Measurements from ENCODE around the gene SLC24A3. TPM values are rescaled to one million over a fixed set of nuclear protein-coding genes. Genes with fewer than 3 reads are reported as not detected.

The SLC24A3 gene
- total and polyA plus RNA-seq, 2 of the 13 experiments (the other 11 are each of a cell fraction or from before 2014, with no cell fraction given), result not detected

DNA sequence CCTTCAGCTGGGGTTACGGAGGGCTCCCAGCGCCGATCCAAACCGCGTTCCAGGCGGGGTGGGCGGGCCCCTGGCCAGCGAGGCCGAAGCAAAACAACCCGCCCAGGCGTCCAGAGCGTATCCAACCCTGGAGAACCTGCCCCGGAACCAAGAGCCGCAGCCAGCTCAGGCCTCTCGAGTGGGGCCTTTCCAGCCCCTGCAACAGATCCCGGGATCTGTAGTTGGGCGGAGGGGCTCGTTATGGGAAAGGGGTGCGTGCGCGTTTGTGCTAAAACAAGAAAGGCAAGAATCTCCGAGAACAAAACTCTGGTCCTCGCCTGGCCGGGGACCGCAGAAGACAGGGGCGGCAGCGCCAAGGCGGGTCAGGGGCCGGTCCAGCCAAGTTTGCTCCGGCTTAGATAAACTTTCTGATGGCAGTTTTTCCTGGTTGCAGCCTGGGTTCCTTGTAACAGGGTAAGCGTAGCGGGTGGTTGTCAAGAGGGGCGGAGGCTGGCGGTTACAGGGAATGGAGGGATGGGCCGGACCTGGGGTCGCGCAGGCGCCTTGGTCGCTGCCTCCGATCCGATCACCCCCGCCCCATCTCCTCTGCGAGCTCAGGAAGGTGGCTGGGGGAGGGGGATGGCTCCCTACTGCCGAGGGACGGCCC is 545.2 kb downstream of the SLC24A3 start (continued):
- TF ChIP-seq HOXA9 (CRISPR knock-in tag; IDR thresholded peaks at IDR 0.05; ENCODE audit: borderline replicate concordance) (no peak), ZMYM2 (CRISPR knock-in tag; IDR thresholded peaks at IDR 0.05) (no peak), GFI1 (CRISPR knock-in tag; IDR thresholded peaks at IDR 0.05; ENCODE audit: borderline replicate concordance) (no peak), ZNF619 (CRISPR knock-in tag; IDR thresholded peaks at IDR 0.05) (no peak), ZNF775 (CRISPR knock-in tag; IDR thresholded peaks at IDR 0.05; ENCODE audit: borderline replicate concordance) (no peak), CTCF (CRISPR knock-in tag; IDR thresholded peaks at IDR 0.05) (peak; percentile 20; the same call in 1 of the 2 replicates), ZZZ3 (CRISPR knock-in tag; IDR thresholded peaks at IDR 0.05; ENCODE audit: borderline replicate concordance) (no peak), BHLHE40 (IDR thresholded peaks at IDR 0.05; ENCODE audit: low read length) (no peak), NFE2L1 (CRISPR knock-in tag; IDR thresholded peaks at IDR 0.05; ENCODE audit: borderline replicate concordance) (no peak; the same call in 1 of the 2 replicates), MEIS1 (CRISPR knock-in tag; IDR thresholded peaks at IDR 0.05; ENCODE audit: borderline replicate concordance) (no peak), ZNF784 (CRISPR knock-in tag; IDR thresholded peaks at IDR 0.05; ENCODE audit: borderline replicate concordance) (no peak), CERS6 (CRISPR knock-in tag; IDR thresholded peaks at IDR 0.05) (no peak), CREB1 (IDR thresholded peaks at IDR 0.05) (no peak), CREB1 (CRISPR knock-in tag; IDR thresholded peaks at IDR 0.05) (no peak), KLF16 (CRISPR knock-in tag; IDR thresholded peaks at IDR 0.05) (peak in 1 of 2 experiments; percentile 64; a peak in 2 of 4 replicates), ARNT2 (CRISPR knock-in tag; IDR thresholded peaks at IDR 0.05; ENCODE audit: low read depth) (peak; percentile 80), KDM2A (CRISPR knock-in tag; IDR thresholded peaks at IDR 0.05; ENCODE audit: borderline replicate concordance, low read depth) (peak; percentile 45), SIX4 (CRISPR knock-in tag; IDR thresholded peaks at IDR 0.05) (no peak), KDM5B (CRISPR knock-in tag; IDR thresholded peaks at IDR 0.05; ENCODE audit: borderline replicate concordance) (peak; percentile 85), NFRKB (IDR thresholded peaks at IDR 0.05) (no peak), ZNF510 (CRISPR knock-in tag; IDR thresholded peaks at IDR 0.05; ENCODE audit: low read depth) (no peak), RBM39 (IDR thresholded peaks at IDR 0.05; ENCODE audit: low read depth, low read length, poor library complexity, severe bottlenecking) (peak; percentile 94), ZNF431 (CRISPR knock-in tag; IDR thresholded peaks at IDR 0.05; ENCODE audit: borderline replicate concordance, low read depth) (no peak), ZBTB10 (CRISPR knock-in tag; IDR thresholded peaks at IDR 0.05; ENCODE audit: borderline replicate concordance) (peak; percentile 66; the same call in 1 of the 2 replicates)
